Left lung (tissue), 10 donors: ENCODE measurements around the gene MTHFD2. TPM values are rescaled to one million over a fixed set of nuclear protein-coding genes. Genes with fewer than 3 reads are reported as not detected.

ENCODE experiments used
- ATAC-seq: fragments of 200-7000 bp; cut with Tn5 transposase; one replicate; pipeline ENCODE4 v1.9.1; 2020; ENCODE audit warnings: moderate library complexity
- DNase-seq, 4 donors: peaks; one replicate each; pipeline ENCODE4 v3.0.0-alpha.2; 2013 to 2020
- H3K27ac ChIP-seq, 2 donors: fragments of 200-600 bp; sonication (generic) in 1 of 2; one replicate each; pipeline versions ENCODE4 v1.5.0 to v1.8.0; 2020 to 2021
- H3K27me3 ChIP-seq, 2 donors: fragments of 200-600 bp; sonication (generic) in 1 of 2; one replicate each; pipeline versions ENCODE4 v1.5.0 to v1.8.0; 2020 to 2021
- H3K36me3 ChIP-seq, 2 donors: fragments of 200-600 bp; sonication (generic) in 1 of 2; one replicate each; pipeline versions ENCODE4 v1.5.0 to v1.8.0; 2020 to 2021
- H3K4me1 ChIP-seq, 2 donors: fragments of 200-600 bp; one replicate each; pipeline ENCODE4 v1.8.0; 2021
- H3K4me3 ChIP-seq, 2 donors: fragments of 200-600 bp; sonication (generic) in 1 of 2; one replicate each; pipeline versions ENCODE4 v1.5.0 to v1.8.0; 2020 to 2021; ENCODE audit warnings: mild to moderate bottlenecking in 1 of 2
- H3K9me3 ChIP-seq, 2 donors: fragments of 200-600 bp; sonication (generic) in 1 of 2; one replicate each; pipeline versions ENCODE4 v1.5.0 to v1.8.0; 2020 to 2021
- CTCF ChIP-seq, 2 donors: fragments of 200-600 bp; sonication (generic) in 1 of 2; IDR thresholded peaks; one replicate each; pipeline versions ENCODE4 v1.5.0 to v1.8.0; 2021; ENCODE audit warnings: antibody characterized with exemption in 2 of 2
- intact Hi-C, 2 donors: fragments of 100-400 bp; cut with DNase I; formaldehyde crosslinking; loops; one replicate each; pipeline versions ENCODE4 v1.11.2 to v1.14.2; 2022
- polyA plus RNA-seq, 6 donors: library from polyadenylated mRNA; unstranded; fragments of 120-200 nt; gene quantifications; one replicate each; pipeline ENCODE4 v1.2.1, GENCODE V29; 2013; ENCODE audit not compliant: insufficient read length in 6 of 6
- total RNA-seq, 2 donors: library from RNA; stranded (reverse); fragmentation: NEBNext Ultra II Directional; extraction: Animal tissue kit (Norgen Biotek cat#: 25700); gene quantifications; one replicate each; pipeline ENCODE4 v1.2.1, GENCODE V29; 2021
- donor health status: DM: no; HTN: yes; CAD: no.
- donor health status: DM: no; HTN: no; CAD: no.

The MTHFD2 gene
- total and polyA plus RNA-seq, 8 donors = 12.8 to 81.2 (median 16.2) TPM

GRCh38 chr2:74242354-74243071, 44.1 kb downstream of the MTHFD2 start:
- no peak for TF ChIP-seq CTCF (IDR thresholded peaks at IDR 0.05)
- no peaks in the 10 kb centered on the region for H3K4me1 ChIP-seq
- intact Hi-C loops = no loop called here
- no peak overlapping the region for H3K27ac ChIP-seq
- H3K36me3 ChIP-seq = no peaks in the 10 kb centered on the region
- no peaks in the 10 kb centered on the region for H3K27me3 ChIP-seq
- DNase-seq = no peak
- H3K4me3 ChIP-seq = no peak overlapping the region
- ATAC-seq = no peak
- no peaks in the 10 kb centered on the region for H3K9me3 ChIP-seq

GRCh38 chr2:74244286-74244685, 45.9 kb downstream of the MTHFD2 start:
- intact Hi-C loops = no loop called here
- H3K36me3 ChIP-seq = no peaks in the 10 kb centered on the region
- H3K27me3 ChIP-seq = no peaks in the 10 kb centered on the region
- H3K4me1 ChIP-seq = no peaks in the 10 kb centered on the region
- DNase-seq = no peak
- ATAC-seq = no peak
- H3K4me3 ChIP-seq = no peak overlapping the region
- no peaks in the 10 kb centered on the region for H3K9me3 ChIP-seq
- no peak for TF ChIP-seq CTCF (IDR thresholded peaks at IDR 0.05)
- H3K27ac ChIP-seq = no peak overlapping the region

GRCh38 chr2:74246496-74247195, 48.2 kb downstream of the MTHFD2 start:
- no peak for DNase-seq
- H3K9me3 ChIP-seq = no peaks in the 10 kb centered on the region
- no peaks in the 10 kb centered on the region for H3K36me3 ChIP-seq
- H3K27me3 ChIP-seq = no peaks in the 10 kb centered on the region
- no peak overlapping the region for H3K4me3 ChIP-seq
- H3K4me1 ChIP-seq = no peaks in the 10 kb centered on the region
- no peak for ATAC-seq
- H3K27ac ChIP-seq = no peak overlapping the region
- intact Hi-C loops = no loop called here
- no peak for TF ChIP-seq CTCF (IDR thresholded peaks at IDR 0.05)

- intact Hi-C loops = no loop called here
- no peak for ATAC-seq
- no peaks in the 10 kb centered on the region for H3K9me3 ChIP-seq
These were observed 51.1 kb downstream of the MTHFD2 start for GRCh38 chr2:74249406-74250122.

More at GRCh38 chr2:74249406-74250122, 51.1 kb downstream of the MTHFD2 start:
- Histone ChIP-seq H3K4me1 (no peaks in the 10 kb centered on the region), H3K27ac (no peak overlapping the region), H3K4me3 (no peak overlapping the region), H3K36me3 (no peaks in the 10 kb centered on the region), H3K27me3 (no peaks in the 10 kb centered on the region)
- no peak for DNase-seq
- no peak for TF ChIP-seq CTCF (IDR thresholded peaks at IDR 0.05)
